Measurements from ENCODE around the gene SYT1. TPM values are rescaled to one million over a fixed set of nuclear protein-coding genes. Genes with fewer than 3 reads are reported as not detected.

The SYT1 gene
- total RNA-seq, 1 donor from 2014 or later = 0.59 TPM

- H3K27me3 Mint-ChIP-seq (ENCODE audit: unreplicated experiment) = peaks cover 20% of the 10 kb centered on the region
- TF ChIP-seq, protein P1, sequence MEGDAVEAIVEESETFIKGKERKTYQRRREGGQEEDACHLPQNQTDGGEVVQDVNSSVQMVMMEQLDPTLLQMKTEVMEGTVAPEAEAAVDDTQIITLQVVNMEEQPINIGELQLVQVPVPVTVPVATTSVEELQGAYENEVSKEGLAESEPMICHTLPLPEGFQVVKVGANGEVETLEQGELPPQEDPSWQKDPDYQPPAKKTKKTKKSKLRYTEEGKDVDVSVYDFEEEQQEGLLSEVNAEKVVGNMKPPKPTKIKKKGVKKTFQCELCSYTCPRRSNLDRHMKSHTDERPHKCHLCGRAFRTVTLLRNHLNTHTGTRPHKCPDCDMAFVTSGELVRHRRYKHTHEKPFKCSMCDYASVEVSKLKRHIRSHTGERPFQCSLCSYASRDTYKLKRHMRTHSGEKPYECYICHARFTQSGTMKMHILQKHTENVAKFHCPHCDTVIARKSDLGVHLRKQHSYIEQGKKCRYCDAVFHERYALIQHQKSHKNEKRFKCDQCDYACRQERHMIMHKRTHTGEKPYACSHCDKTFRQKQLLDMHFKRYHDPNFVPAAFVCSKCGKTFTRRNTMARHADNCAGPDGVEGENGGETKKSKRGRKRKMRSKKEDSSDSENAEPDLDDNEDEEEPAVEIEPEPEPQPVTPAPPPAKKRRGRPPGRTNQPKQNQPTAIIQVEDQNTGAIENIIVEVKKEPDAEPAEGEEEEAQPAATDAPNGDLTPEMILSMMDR (IDR thresholded peaks at IDR 0.05) = no peak
These were observed 67.0 kb downstream of the SYT1 start for GRCh38 chr12:78931466-78931990.

GRCh38 chr12:78933014-78933413 lies 68.4 kb downstream of the SYT1 start:
- Mint-ChIP-seq H3K4me3 (ENCODE audit: unreplicated experiment) (no peak overlapping the region), H3K4me1 (ENCODE audit: unreplicated experiment) (no peaks in the 10 kb centered on the region), H3K27me3 (ENCODE audit: unreplicated experiment) (peaks cover 11% of the 10 kb centered on the region), H3K36me3 (ENCODE audit: unreplicated experiment) (no peaks in the 10 kb centered on the region), H3K27ac (ENCODE audit: unreplicated experiment) (no peak overlapping the region), H3K9me3 (ENCODE audit: unreplicated experiment) (no peaks in the 10 kb centered on the region)
- no peak for DNase-seq (ENCODE audit: extremely low spot score, unreplicated experiment)
- TF ChIP-seq, protein P1 (IDR thresholded peaks at IDR 0.05) = no peak

More at GRCh38 chr12:78931466-78931990, 67.0 kb downstream of the SYT1 start:
- H3K27ac Mint-ChIP-seq (ENCODE audit: unreplicated experiment) = no peak overlapping the region
- DNase-seq (ENCODE audit: extremely low spot score, unreplicated experiment) = no peak
- H3K4me1 Mint-ChIP-seq (ENCODE audit: unreplicated experiment) = no peaks in the 10 kb centered on the region
- no peak overlapping the region for H3K4me3 Mint-ChIP-seq (ENCODE audit: unreplicated experiment)
- H3K36me3 Mint-ChIP-seq (ENCODE audit: unreplicated experiment) = no peaks in the 10 kb centered on the region
- no peaks in the 10 kb centered on the region for H3K9me3 Mint-ChIP-seq (ENCODE audit: unreplicated experiment)

DNA sequence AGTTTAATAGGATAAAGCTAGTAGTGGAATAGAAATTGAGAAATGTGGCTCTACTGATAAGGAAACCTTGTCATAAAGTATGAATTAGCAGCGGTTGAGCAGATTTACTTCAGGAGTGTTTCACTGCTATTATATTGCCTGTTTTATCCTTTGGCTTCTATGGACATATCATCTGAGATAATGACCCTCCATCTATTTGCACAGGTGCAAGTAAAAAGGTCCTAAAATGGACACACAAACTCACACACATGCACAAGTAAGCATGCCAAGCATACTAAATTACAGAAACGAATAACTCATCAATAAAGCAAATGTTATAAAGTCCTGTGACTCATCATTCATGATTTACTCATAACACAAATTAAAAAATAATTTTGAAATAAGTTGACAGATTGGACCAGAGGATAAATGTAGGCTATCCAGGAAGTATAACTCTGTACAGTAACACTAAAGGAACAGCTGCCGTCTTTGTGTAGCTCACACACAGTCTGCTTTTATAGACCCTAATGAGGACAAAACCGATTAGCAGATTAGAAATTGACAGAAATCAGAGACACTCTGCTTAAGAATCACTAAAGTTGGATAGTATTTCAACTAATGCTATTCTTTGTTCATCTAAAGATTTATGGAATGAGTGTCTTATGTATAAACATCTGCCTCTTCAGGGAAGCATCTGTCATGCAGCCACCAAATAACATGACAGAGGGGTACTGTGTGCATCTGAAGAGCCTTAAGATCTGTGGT lies 73.9 kb downstream of the SYT1 start:
- H3K27me3 Mint-ChIP-seq (ENCODE audit: unreplicated experiment) = peaks cover 12% of the 10 kb centered on the region
- H3K9me3 Mint-ChIP-seq (ENCODE audit: unreplicated experiment) = no peaks in the 10 kb centered on the region
- no peaks in the 10 kb centered on the region for H3K4me1 Mint-ChIP-seq (ENCODE audit: unreplicated experiment)
- no peak overlapping the region for H3K4me3 Mint-ChIP-seq (ENCODE audit: unreplicated experiment)
- TF ChIP-seq, protein P1 (IDR thresholded peaks at IDR 0.05) = no peak
- H3K36me3 Mint-ChIP-seq (ENCODE audit: unreplicated experiment) = no peaks in the 10 kb centered on the region
- no peak overlapping the region for H3K27ac Mint-ChIP-seq (ENCODE audit: unreplicated experiment)
- DNase-seq (ENCODE audit: extremely low spot score, unreplicated experiment) = no peak

- Mint-ChIP-seq H3K4me1 (ENCODE audit: unreplicated experiment) (no peaks in the 10 kb centered on the region), H3K4me3 (ENCODE audit: unreplicated experiment) (no peak overlapping the region), H3K36me3 (ENCODE audit: unreplicated experiment) (no peaks in the 10 kb centered on the region), H3K9me3 (ENCODE audit: unreplicated experiment) (peaks cover 7% of the 10 kb centered on the region), H3K27ac (ENCODE audit: unreplicated experiment) (no peak overlapping the region), H3K27me3 (ENCODE audit: unreplicated experiment) (no peaks in the 10 kb centered on the region)
- TF ChIP-seq, protein P1 (IDR thresholded peaks at IDR 0.05) = no peak
- DNase-seq (ENCODE audit: extremely low spot score, unreplicated experiment) = no peak
These were observed 85.0 kb downstream of the SYT1 start for GRCh38 chr12:78949532-78949931.

- no peak for DNase-seq (ENCODE audit: extremely low spot score, unreplicated experiment)
- H3K4me1 Mint-ChIP-seq (ENCODE audit: unreplicated experiment) = no peaks in the 10 kb centered on the region
- TF ChIP-seq, protein P1 (IDR thresholded peaks at IDR 0.05) = no peak
- no peak overlapping the region for H3K4me3 Mint-ChIP-seq (ENCODE audit: unreplicated experiment)
- H3K36me3 Mint-ChIP-seq (ENCODE audit: unreplicated experiment) = no peaks in the 10 kb centered on the region
- peaks cover 7% of the 10 kb centered on the region for H3K9me3 Mint-ChIP-seq (ENCODE audit: unreplicated experiment)
- H3K27me3 Mint-ChIP-seq (ENCODE audit: unreplicated experiment) = no peaks in the 10 kb centered on the region
- H3K27ac Mint-ChIP-seq (ENCODE audit: unreplicated experiment) = no peak overlapping the region
These were observed 87.4 kb downstream of the SYT1 start for GRCh38 chr12:78951803-78952551.

Measured in osteocyte (in vitro differentiated cells).